Chondrocyte (in vitro differentiated cells): ENCODE data around the gene WDR93. TPM values are rescaled to one million over a fixed set of nuclear protein-coding genes. Genes with fewer than 3 reads are reported as not detected.
A peak's percentile ranks its signal among the peaks of the same experiment; 100 is the strongest.

ENCODE experiments used
- DNase-seq: peaks from one replicate; pipeline ENCODE4 v3.0.0; 2021; ENCODE audit warnings: mixed read lengths, low spot score
- H3K27ac Mint-ChIP-seq: one replicate; pipeline ENCODE4 v1.8.0; 2021; ENCODE audit warnings: mild to moderate bottlenecking, moderate library complexity, mixed read lengths; ENCODE audit not compliant: unreplicated experiment
- H3K27me3 Mint-ChIP-seq: 2 replicates; pipeline ENCODE4 v1.8.0; 2021; ENCODE audit warnings: low read depth, mixed read lengths
- H3K36me3 Mint-ChIP-seq: 2 replicates; pipeline ENCODE4 v1.8.0; 2021; ENCODE audit warnings: low read depth, mixed read lengths
- H3K4me1 Mint-ChIP-seq: 2 replicates; pipeline ENCODE4 v1.8.0; 2021; ENCODE audit warnings: low read depth, mild to moderate bottlenecking, mixed read lengths
- H3K4me3 Mint-ChIP-seq: one replicate; pipeline ENCODE4 v1.8.0; 2021; ENCODE audit warnings: mild to moderate bottlenecking, moderate library complexity, mixed read lengths; ENCODE audit not compliant: unreplicated experiment
- H3K9me3 Mint-ChIP-seq: 2 replicates; pipeline ENCODE4 v1.8.0; 2021; ENCODE audit warnings: low read depth, mixed read lengths
- total RNA-seq: library from RNA; stranded (reverse); gene quantifications from 3 replicates; pipeline ENCODE4 v1.2.1, GENCODE V29; 2021
- TF ChIP-seq, protein P1 (sequence below): fragments of 200-600 bp; sonication (generic); IDR thresholded peaks from 2 replicates; pipeline ENCODE4 v1.5.0; 2021; ENCODE audit warnings: antibody characterized with exemption, mild to moderate bottlenecking, moderate library complexity

The WDR93 gene
- total RNA-seq, 1 donor from 2014 or later: not detected

DNA sequence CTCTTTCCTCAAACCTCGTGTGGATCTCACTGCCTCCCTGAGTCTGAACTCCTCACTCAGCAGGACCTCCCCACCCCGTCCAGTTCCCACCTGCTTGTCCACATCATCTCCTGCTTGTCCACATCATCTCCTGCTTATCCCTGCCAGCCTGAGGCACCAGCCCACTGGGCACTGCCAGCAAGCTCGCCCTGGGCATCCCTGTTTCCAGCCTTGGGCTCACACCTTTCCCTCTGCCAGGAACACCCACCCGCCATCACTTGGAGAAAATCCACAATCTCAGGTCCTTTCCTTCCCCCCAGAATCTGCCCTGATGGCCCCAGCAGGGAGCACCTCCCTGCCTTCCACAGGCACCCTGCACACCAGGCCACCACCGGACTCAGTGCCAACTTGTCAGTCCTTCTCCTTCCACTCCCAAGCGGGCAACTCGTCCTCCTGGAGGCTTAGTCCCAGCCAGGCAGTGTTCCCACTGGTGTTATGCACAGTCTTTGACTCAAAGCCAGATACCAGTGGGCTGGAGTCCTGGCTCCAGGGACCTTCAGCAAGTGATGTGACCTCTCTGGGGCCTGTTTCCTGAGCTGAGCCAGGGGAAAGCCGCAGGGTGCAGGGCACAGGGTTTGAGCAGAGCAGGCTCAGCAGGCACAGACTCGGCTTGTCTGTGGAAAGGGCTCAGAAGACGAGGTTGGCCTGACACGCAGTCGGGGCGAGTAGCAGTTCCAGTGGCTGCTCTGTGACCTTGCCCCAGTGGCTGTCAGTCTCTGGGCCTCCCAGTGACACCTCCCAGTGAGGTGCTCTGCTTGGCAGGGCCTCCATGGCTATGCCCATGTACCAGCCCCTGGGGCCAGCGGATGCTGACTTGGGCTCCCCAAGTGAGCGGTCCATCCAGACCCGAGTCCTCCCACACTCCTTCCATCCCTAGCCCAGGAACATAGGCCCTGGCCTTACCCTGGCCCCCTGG, 76.0 kb downstream of the WDR93 start:
- TF ChIP-seq, protein P1, sequence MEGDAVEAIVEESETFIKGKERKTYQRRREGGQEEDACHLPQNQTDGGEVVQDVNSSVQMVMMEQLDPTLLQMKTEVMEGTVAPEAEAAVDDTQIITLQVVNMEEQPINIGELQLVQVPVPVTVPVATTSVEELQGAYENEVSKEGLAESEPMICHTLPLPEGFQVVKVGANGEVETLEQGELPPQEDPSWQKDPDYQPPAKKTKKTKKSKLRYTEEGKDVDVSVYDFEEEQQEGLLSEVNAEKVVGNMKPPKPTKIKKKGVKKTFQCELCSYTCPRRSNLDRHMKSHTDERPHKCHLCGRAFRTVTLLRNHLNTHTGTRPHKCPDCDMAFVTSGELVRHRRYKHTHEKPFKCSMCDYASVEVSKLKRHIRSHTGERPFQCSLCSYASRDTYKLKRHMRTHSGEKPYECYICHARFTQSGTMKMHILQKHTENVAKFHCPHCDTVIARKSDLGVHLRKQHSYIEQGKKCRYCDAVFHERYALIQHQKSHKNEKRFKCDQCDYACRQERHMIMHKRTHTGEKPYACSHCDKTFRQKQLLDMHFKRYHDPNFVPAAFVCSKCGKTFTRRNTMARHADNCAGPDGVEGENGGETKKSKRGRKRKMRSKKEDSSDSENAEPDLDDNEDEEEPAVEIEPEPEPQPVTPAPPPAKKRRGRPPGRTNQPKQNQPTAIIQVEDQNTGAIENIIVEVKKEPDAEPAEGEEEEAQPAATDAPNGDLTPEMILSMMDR: no peak
- Mint-ChIP-seq H3K9me3 (no peaks in the 10 kb centered on the region), H3K4me1 (peaks cover 6% of the 10 kb centered on the region), H3K27ac (no peak overlapping the region), H3K4me3 (no peak overlapping the region), H3K36me3 (peaks cover 1% of the 10 kb centered on the region), H3K27me3 (no peaks in the 10 kb centered on the region)
- peak; percentile 75 for DNase-seq

DNA sequence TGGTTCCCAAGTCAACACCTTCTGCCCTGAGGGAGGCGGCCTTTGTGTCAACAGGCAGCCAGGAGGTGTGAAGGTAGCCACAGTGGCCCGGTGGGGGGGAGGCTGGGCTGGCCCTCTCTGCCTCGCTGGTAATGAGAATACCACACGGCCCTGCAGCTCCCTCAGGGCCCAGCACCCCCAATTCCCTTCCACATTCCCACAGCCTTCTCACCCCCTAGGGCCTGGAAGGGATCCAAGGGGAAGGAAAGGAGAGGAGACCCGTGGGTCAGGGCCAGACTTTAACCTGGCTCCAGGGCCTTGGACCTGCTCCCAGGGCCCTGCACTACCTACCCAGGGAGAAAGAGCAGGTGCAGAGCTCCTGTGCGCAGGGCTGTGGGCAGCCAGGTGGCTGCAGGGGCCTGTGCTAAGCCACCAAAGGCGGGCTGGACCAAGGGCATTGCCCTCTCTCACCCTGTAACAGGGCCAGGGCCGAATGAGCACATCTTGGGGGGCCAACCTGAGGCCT, 76.9 kb downstream of the WDR93 start:
- H3K4me1 Mint-ChIP-seq: peaks cover 6% of the 10 kb centered on the region

DNA sequence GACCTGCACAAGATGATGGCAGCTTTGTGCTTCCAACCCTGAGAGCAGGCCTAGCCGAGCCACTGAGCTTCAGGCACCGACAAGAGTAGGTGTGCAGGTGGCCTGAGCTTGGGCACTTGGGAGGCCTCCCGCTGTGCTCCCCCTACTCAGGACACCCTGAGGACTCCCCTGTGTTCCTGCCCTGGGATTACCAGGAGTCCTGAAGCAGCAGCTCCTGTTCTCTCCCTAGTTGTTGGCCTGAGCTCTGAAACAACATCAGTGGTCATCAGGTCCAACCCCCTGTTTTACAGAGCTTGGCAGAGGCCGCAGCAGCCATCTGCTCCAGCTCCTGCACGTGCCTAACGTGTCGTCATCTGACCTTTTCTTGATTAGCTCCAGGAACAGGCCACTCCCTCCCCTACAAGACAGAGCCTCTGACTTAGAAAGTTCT, 77.5 kb downstream of the WDR93 start:
- Mint-ChIP-seq H3K36me3 (peaks cover 1% of the 10 kb centered on the region), H3K9me3 (no peaks in the 10 kb centered on the region), H3K27me3 (no peaks in the 10 kb centered on the region), H3K4me1 (peaks cover 11% of the 10 kb centered on the region), H3K4me3 (no peak overlapping the region), H3K27ac (no peak overlapping the region)
- DNase-seq: peak; percentile 68
- TF ChIP-seq, protein P1: no peak

More for the DNA sequence above, 76.9 kb downstream of the WDR93 start:
- H3K27me3 Mint-ChIP-seq: no peaks in the 10 kb centered on the region
- TF ChIP-seq, protein P1: no peak
- peak; percentile 59 for DNase-seq
- no peak overlapping the region for H3K4me3 Mint-ChIP-seq
- no peaks in the 10 kb centered on the region for H3K9me3 Mint-ChIP-seq
- no peak overlapping the region for H3K27ac Mint-ChIP-seq
- H3K36me3 Mint-ChIP-seq: peaks cover 1% of the 10 kb centered on the region

DNA sequence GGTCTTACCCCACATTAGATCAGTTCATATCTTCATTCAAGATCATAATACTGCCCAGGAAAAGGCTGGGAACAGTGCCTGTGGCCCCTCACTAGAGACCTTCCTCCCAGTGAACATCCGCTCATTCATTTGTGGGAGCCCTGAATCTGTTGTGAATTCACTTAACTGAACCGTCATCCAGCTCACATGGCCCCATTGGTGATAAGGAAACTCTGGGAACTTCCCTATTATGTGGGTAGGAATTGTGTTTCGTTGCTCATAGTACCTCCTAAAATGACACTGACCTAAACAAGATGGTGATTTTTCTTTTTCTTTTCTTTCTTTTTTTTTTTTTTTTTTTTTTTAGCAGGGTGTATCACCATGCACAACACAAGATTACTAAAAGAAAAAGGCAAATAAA, 78.8 kb downstream of the WDR93 start:
- no peaks in the 10 kb centered on the region for H3K9me3 Mint-ChIP-seq
- no peaks in the 10 kb centered on the region for H3K27me3 Mint-ChIP-seq
- no peak for DNase-seq
- H3K4me1 Mint-ChIP-seq: peaks cover 14% of the 10 kb centered on the region
- TF ChIP-seq, protein P1: no peak
- H3K36me3 Mint-ChIP-seq: peaks cover 1% of the 10 kb centered on the region
- H3K27ac Mint-ChIP-seq: no peak overlapping the region
- no peak overlapping the region for H3K4me3 Mint-ChIP-seq

DNA sequence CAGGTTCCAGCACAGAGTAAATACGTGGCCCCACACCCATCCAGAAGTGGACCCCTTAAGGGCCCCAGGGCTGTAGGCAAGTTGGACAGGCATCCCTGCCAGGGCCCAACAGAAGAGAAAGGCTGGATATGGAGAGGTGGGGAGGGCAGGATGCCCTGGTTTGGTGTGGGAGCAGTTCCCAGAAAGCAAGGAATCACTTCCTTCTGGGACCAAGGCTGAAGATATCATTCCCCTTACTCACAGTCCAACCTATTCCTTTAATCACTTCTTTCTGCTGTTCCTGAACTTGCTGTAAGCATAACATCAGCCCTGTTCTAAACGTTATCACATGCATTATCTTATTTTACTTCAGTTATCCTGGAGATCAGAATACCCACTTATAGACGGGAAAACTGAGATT, 79.4 kb downstream of the WDR93 start:
- TF ChIP-seq, protein P1: no peak
- Mint-ChIP-seq H3K4me1 (peaks cover 14% of the 10 kb centered on the region), H3K4me3 (no peak overlapping the region), H3K27ac (no peak overlapping the region), H3K9me3 (no peaks in the 10 kb centered on the region), H3K36me3 (peaks cover 1% of the 10 kb centered on the region), H3K27me3 (no peaks in the 10 kb centered on the region)
- peak; percentile 26 for DNase-seq
